Activated gamma-delta T cell treated with anti-CD3 and anti-CD28 coated beads, Interleukin-2, amount 50 U/mL, for 16 hours (primary cell): ENCODE results near the gene ADGRB3.
"Not testable (repeated sequence)": the region's sequence is repeated elsewhere in the genome, so short reads cannot be mapped to it uniquely, and the experiment has no call there.

Experiments
- DNase-seq: peaks from one replicate; pipeline ENCODE4 v3.0.0-alpha.2; 2020; ENCODE audit warnings: low read depth

The ADGRB3 gene

GRCh38 chr6:68649669-68650068 lies 14.6 kb downstream of the ADGRB3 start:
- DNase-seq = no peak

- DNase-seq = no peak
These were observed 15.1 kb downstream of the ADGRB3 start for GRCh38 chr6:68650142-68650541.

- DNase-seq = no peak
These were observed 16.2 kb downstream of the ADGRB3 start for GRCh38 chr6:68651011-68651985.

- DNase-seq = no peak
These were observed 17.0 kb downstream of the ADGRB3 start for GRCh38 chr6:68652117-68652536.

GRCh38 chr6:68653074-68653705 lies 18.1 kb downstream of the ADGRB3 start:
- no peak for DNase-seq

GRCh38 chr6:68653706-68654089 lies 18.6 kb downstream of the ADGRB3 start:
- DNase-seq = no peak

GRCh38 chr6:68654134-68654533 lies 19.1 kb downstream of the ADGRB3 start:
- no peak for DNase-seq

- DNase-seq = no peak
These were observed 19.9 kb downstream of the ADGRB3 start for GRCh38 chr6:68655028-68655427.

- DNase-seq = no peak
These were observed 22.5 kb downstream of the ADGRB3 start for GRCh38 chr6:68657374-68658139.

GRCh38 chr6:68658338-68658737 lies 23.3 kb downstream of the ADGRB3 start:
- no peak for DNase-seq

GRCh38 chr6:68673255-68673654 lies 38.2 kb downstream of the ADGRB3 start:
- no peak for DNase-seq

GRCh38 chr6:68675548-68675947 lies 40.5 kb downstream of the ADGRB3 start:
- DNase-seq = no peak

- not testable (repeated sequence) for DNase-seq
These were observed 41.0 kb downstream of the ADGRB3 start for GRCh38 chr6:68676094-68676493.

- DNase-seq = no peak
These were observed 42.0 kb downstream of the ADGRB3 start for GRCh38 chr6:68677058-68677457.

GRCh38 chr6:68679399-68679798 lies 44.3 kb downstream of the ADGRB3 start:
- DNase-seq = no peak

GRCh38 chr6:68680264-68680663 lies 45.2 kb downstream of the ADGRB3 start:
- DNase-seq = no peak

GRCh38 chr6:68689910-68690309 lies 54.8 kb downstream of the ADGRB3 start:
- no peak for DNase-seq

GRCh38 chr6:68691120-68691519 lies 56.0 kb downstream of the ADGRB3 start:
- DNase-seq = no peak

GRCh38 chr6:68693271-68693670 lies 58.2 kb downstream of the ADGRB3 start:
- no peak for DNase-seq

- no peak for DNase-seq
These were observed 60.3 kb downstream of the ADGRB3 start for GRCh38 chr6:68695403-68695802.

- no peak for DNase-seq
These were observed 60.8 kb downstream of the ADGRB3 start for GRCh38 chr6:68695838-68696237.

GRCh38 chr6:68697394-68697793 lies 62.3 kb downstream of the ADGRB3 start:
- no peak for DNase-seq

- DNase-seq = no peak
These were observed 66.1 kb downstream of the ADGRB3 start for GRCh38 chr6:68701159-68701558.
